Lung microvascular endothelial cell (primary cell): ENCODE results near the gene TSPY1. TPM values are rescaled to one million over a fixed set of nuclear protein-coding genes. Genes with fewer than 3 reads are reported as not detected.
"Not testable (repeated sequence)": the region's sequence is repeated elsewhere in the genome, so short reads cannot be mapped to it uniquely, and the experiment has no call there.

Source experiments
- DNase-seq, 2 donors: peaks; one replicate each; pipeline versions ENCODE4 v3.0.0 to v3.0.0-alpha.2; 2010; ENCODE audit warnings: low read depth in 2 of 2
- total RNA-seq: library from RNA; depleted of rRNA; stranded (reverse); fragments of >200 nt; gene quantifications from 2 replicates; pipeline ENCODE4 v1.2.1, GENCODE V29; 2014

Gene TSPY1
- total RNA-seq = not detected in 2 replicates

- not testable (repeated sequence) for DNase-seq
These were observed at the start of gene TSPY1 for GRCh38 chrY:9466655-9467054. TSS of gene TSPY1 (plus strand) at chrY:9466955. CDS start at chrY:9467001, 46 bp downstream.

- not testable (repeated sequence) for DNase-seq
These were observed 20.2 kb downstream of the TSPY1 start, which contains the start of gene TSPY9 for GRCh38 chrY:9486967-9487366. TSS of gene TSPY9 (plus strand) at chrY:9487267. CDS start at chrY:9487313, 46 bp downstream.

GRCh38 chrY:9504396-9504795 is 37.6 kb downstream of the TSPY1 start:
- not testable (repeated sequence) for DNase-seq

- DNase-seq = not testable (repeated sequence)
These were observed 49.5 kb downstream of the TSPY1 start for GRCh38 chrY:9516287-9516686.

Other genes with a start within 250 kb of the TSPY1 start
- gene TSPY4, start 129.5 kb upstream of the TSPY1 start, total RNA-seq = not detected in 2 replicates
- not detected in 2 replicates for gene TSPY8, start 109.2 kb upstream of the TSPY1 start, total RNA-seq
- gene TSPY3, start 68.5 kb upstream of the TSPY1 start, total RNA-seq = not detected in 2 replicates
- not detected in 2 replicates for gene TSPY9, start 20.3 kb downstream of the TSPY1 start, total RNA-seq
- gene TSPY10, start 60.9 kb downstream of the TSPY1 start, total RNA-seq = not detected in 2 replicates